HG03378 (cell line): ENCODE data around the gene RTEL1.

Experiments used
- ATAC-seq: cut with Tn5 transposase; IDR thresholded peaks from one replicate; pipeline ENCODE4 v1.9.1; 2021; ENCODE audit warnings: mild to moderate bottlenecking, moderate library complexity; ENCODE audit not compliant: unreplicated experiment

Gene RTEL1

DNA sequence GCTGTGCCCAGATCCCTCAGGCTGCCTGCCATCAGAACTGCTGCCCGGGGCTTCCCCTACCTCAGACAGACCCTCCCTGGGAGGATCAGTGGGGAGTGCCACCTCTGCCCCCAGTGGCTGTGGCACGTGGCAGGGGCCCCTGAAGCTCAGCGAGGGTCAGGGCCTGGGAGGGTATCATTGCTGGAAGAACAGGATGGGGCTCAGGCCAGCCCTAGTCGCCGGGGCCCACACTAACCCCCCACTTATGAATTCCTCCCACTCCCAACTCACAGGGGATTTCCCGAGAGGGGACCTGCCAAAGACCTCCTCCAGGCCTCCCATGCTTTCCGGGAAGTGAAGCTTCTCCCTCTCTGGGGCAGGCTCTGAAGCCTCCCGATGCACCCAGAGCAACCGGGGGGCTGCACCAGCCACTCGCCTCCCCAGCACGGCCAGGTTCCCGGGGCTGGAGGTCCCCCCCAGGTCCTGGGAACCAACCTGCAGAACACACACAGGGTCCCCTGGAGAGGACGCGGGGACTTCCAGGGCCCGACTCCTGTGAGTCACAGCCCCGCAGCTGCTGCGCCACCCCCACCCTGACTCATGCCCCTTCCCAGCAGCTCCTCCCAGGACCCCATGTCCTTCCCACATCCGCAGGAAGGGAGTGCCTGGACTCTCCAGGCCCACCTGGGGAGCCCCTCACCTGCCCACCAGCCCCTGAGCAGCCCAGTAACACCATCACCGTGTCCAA lies 40.8 kb downstream of the RTEL1 start:
- no peak for ATAC-seq

DNA sequence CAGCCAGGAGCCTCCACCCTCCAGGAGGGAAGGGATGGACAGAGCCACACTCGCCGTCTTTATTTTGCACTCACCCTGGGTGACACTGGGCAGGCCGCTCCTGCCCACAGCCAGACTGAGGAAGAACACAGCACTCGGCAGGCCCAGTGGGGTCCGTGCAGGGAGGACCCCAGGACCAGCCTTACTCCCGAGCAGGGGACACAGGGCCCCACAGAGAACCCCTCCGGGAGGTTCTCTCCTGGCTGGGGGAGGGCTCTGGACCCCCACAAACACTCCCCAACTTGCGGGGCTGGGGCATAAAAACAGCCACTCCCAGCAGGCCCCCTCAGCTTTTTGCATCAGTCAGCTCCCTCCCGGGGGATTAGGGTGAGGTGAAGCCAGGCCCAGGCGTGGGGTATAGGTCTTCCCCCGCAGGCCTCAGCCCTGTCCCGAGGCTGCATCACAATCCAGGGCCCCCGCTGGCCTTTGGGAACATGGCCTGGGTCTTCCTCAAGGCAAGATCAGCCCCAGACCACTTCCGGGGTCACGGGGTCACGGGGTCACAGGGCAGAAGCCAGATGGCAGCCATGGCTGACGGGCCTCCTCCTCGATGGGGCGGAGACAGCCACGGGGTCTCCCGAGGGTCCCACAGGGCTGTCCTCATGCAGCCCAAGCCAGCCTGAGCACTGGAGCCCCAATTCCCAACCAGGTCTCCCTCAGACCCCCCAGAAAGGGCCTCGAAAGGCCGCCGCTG lies 41.5 kb downstream of the RTEL1 start:
- ATAC-seq, result no peak

DNA sequence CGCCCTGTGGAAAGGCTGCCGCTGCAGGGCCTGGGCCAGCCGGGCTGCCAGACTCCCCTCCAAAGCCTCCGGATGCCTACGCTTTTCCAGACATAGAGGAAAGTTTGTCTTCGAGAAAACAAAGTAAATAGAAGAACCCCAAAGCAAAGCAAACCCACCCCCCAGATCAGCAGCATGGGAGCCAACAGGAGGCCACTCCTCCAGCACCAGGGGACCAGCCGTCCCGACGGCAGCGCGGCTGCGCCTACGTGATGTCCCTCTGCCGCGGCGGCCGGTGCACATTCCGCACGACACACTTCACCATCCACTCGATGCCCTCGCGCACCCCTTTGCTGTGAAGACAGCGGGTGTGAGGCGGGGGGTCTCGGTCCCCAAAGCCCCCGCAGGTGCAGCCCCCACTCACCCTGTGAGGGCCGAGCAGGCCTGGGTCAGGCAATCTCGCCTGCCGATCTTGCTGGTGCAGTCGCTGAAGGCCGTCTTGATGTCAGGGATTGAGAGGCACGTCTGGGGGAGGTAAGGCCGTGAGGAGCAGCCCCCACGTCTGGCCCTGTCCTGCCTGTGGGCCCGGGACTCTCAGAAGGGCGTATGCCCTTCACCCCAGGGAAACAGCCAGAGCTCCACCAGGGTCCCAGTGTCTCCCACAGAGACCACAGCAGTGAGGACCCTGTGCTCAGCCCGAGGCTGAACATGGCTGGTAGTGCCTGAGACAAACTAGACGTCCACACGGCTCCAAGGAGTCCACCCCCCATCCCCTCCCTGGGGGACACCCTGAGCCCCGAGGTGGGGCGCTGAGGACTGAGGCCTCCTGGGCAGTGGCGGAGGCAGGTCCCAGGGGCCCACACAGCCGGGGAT lies 42.3 kb downstream of the RTEL1 start:
- ATAC-seq, result no peak

DNA sequence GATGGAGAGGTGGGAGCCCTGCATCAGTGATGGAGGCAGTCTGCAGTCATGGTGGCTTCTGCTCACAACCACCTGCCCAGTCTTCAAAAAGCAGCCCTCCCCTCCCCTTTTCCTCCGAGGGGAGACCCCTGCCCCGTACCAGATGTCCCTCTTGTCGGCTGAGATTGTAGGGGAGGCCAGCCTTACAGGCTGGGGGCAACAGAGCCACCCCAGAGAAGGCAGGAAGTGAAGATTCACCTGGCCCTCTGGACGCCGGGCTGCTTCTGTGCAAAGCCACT lies 42.9 kb downstream of the RTEL1 start:
- ATAC-seq, result no peak

DNA sequence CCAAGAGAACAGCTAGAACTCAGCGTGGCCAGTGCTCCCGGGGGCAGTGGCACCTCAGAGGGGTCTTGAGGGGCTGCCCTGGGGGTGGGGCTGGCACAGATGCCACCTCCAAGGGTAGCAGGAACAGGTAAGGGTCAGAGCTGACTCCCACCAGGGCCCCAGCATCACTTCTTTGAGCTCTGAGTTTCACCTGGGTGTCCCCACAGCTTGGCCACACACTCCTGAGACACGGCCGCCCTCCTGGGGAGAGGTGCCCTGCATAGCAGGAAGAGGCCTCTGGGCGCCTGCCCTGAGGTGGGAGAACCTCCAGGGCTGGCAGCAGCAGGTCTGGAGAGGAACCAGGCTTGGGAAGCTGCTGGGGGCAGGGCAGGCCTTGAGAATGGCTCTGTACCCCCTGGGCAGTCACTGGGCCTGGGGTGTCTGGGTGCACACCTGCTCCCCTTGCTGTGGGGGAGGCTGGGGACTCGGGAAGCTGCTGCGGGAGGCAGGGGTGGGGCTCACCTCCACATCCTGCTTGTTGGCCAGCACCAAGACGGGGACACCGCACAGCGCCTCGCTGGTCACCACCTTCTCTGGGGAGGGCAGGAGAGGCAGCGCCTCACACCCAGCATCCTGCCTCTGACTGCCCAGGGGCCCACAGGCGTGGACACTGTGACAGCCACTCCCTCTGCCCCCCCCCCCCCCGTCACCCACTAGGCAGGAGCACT lies 43.4 kb downstream of the RTEL1 start:
- ATAC-seq, result no peak

DNA sequence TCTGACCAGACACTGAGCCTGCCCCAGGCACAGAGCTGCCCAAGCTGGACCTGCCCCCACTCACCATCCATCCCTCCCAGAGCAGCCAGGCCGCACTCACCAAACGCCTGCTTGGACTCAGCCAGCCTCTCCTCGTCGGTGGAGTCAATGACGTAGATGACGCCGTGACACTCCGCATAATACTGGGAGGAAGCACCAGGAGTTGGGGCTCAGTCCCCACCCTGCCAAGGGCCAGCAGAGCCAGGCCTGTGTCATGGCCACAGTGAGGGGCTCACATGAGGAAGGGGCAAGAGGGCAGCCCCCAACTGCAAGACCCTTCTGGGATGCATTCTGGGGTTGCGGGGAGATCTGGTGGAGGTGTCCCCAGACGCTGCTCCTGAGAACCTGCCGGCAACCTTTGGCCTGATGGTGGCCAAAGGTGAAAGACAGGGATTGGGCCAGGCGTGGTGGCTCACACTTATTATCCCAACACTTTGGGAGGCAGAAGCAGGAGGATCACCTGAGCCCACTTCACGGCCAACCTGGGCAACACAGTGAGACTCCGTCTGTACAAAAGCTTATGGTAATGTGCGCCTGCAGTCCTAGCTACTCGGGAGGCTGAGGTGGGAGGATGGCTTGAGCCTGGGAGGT lies 44.0 kb downstream of the RTEL1 start:
- no peak for ATAC-seq

DNA sequence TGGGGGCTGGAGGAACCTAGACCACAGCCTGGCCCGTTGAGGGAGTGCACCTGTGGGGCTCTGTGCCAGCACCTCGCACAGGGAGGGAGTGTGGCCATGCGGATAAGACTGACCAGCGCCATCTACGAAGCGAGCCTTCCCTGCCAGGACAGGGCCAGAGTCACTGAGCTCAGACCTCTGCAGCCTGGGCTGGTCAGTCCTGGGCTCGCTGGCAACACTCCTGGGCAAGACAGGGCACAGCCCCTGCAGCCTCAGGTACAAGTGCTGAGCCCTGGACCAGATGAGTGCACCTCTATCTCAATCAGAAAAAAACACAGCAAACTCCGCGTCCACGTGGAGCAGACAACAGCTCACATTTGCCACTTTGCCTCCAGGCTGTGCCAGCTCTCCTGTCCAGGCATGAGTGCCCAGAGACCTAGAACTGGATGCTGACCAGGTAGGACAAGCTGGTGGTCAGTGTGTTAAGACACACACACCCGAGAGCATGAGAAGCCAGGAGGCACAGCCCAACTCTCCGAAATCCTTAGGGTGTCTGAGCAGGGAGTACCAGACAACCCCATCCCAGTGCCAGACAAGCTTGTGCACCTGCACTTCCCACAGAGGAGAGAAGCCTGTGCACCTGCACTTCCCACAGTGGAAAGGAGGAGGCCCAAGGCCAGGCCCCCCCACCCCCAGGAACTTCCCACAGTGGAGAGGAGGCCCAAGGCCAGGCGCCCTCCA lies 44.8 kb downstream of the RTEL1 start:
- ATAC-seq, result no peak

DNA sequence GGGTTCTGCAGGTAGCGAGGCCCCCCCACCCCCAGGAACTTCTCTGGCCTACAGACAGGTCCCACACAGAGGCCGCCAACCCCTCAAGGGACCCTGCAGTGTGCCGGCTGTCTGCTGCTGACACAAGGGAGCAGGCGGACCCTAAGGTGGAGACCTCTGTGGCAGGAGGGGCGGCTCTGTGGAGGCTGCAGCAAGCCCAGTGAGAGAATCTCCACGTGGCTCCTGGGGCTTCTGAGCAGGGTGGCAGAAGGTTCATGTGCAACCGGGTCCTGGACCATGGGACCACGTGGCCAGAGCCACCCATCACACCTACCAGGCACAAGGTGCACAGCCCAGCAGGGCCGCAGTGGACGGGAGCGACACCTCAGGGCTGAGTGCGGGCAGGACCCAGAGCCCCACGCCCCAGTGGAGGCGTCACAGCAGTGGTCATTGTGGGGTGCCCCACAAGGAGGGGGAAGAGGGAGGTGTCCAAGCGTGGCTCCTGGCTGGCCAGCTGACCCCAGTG lies 45.4 kb downstream of the RTEL1 start:
- ATAC-seq, result no peak

DNA sequence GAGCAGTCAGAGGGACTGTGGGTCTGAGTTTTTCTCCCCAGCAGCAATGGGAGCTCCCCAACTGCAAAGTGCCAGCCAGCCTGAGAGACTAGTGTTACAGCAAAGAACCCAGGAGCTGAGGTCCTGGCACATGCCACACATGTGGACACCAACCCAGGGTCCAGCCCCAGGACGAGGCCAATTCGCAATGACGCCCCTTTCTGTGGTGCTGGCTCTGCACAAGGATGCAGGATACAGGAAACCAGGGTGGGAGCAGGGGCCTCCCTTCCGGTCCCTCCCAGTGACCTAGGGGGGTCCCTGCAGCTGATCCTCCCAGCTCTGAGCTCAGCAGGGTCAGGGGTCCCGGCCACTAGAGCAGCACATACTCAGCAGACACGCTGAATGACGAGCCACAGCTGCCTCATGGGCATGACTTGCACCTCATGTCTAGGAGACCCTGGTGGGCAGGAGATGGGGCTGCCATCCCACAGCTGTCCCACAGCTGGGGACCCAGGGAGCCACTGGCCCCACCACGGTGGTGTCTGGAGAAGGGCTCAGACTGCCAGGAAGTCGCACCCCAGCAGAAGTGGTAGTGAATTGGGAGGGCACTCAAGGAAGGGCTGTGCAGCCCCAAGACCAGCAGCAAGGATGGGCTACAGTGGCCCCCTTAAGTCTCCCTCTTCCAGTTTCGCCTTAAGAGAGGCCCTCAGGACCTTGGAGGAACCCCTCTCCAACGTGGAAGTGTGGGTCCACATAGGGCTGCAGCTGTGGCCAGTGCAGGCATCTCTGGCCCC lies 46.0 kb downstream of the RTEL1 start:
- ATAC-seq, result no peak

DNA sequence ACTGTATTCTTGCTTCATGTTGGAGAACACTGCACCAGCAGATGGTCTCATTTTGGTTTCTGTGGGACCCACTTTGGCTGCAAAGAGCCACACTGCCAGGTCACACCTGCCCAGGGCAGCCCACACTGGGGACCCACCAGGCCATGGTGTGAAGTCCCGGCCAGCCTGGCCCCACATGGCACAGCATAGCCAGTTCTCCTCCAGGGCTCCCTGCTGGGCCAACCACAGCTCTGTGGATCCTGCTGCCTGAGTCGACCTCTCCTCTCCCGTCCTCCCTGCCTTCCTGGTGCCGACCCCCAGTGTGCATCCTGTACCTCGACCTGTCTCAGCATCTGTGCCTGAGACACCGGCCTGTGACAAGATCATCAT lies 46.6 kb downstream of the RTEL1 start:
- no peak for ATAC-seq

DNA sequence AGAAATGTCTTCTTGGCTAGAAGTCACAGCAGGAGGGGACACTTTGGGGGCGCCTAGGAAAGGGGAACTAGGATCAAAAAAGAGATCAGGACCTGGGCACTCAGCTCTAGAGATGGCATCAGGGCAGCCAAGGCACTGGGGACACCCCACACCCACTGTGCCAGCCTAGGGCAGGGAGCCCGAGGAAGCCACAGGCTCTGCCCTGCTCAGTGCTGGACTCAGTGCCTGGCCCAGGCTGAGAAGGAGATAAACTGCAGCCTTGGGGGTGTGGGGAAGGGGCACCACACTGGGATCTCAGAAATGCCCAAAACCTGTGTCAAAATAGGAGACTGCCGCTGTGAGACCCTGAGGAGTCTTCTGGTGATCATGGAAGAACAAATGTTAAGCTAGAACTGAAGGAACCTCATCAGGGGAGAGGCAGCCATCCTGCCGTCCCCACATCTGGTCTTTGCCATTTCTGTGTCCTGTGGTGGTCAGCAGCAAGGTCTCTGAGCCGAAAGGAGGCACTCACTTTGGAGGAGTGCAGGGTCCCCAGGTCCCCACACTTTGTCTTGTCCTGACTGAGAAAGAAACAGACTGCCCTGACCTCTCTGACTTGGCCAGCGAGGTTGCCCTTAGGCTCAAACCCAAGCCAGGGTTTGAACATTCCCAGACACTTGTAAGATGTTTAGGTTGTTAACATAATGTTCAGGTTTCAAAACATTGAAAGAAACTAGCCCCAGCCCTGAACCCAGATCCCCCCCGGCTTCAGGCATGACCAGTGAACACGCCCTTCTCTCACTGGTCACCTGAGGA lies 47.3 kb downstream of the RTEL1 start:
- ATAC-seq, result no peak

DNA sequence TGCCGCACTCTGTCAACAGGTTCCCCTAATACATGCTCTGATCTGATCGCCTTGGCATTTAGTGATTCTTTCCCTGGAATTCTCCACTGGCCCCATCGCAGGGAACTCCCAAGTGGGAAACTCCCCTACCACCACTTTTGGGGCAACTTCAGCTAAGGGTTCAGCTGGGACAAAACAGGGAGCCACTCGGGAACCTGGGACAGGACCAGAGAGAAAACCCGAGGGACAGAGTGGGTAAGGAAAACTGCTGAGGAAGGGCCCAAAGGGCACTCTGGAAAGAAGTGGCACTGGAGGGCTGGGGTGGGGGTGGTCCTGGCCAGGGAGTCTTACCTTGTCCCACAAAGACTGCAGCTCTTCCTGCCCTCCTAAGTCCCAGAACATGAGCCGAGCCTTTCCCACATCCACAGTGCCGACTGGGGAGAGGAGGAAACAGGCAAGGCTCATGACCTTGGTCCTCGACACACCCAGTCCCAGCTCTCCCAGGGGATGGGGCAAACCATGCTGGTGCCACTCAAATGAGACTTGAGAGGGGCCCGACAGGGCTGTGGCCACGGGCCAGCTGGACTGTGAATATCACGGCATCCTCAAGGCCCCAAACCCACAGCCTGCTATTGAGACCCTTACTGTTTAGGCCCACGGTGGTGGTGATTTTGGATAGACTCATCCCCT lies 48.0 kb downstream of the RTEL1 start:
- ATAC-seq, result no peak

DNA sequence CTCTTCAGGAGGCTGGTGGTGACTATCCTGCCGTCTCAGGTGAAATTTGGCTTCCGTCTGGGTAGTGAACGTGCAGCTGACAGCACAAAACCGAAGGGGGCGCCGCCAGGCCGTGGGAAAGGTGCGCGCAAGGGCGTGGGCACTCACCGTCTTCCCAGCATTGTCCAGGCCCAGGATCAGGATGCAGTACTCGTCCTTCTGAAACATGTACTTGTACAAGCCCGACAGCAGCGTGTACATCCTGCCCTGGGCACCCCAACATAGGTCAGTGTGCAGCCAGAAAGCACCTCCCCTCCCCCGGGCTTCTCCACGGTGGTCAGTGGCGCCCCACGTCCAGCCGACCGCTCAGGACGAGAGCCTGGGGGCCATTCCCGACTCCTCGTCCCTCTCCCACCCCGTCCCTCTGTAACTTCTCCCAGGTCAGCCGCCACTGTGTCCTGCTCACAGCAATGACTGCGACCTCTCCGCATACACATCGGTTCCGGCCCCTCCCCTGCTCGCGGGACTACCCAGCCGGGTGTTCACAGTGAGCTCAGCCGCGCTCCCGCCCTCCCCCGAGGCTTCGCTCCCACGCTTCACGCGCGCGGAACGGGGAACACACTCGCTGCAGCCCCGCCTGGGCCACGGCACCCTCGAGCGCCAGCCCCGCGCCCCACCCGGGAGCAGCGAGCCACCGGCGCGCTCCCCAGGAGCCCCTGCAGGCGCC lies 48.9 kb downstream of the RTEL1 start:
- ATAC-seq, result no peak

DNA sequence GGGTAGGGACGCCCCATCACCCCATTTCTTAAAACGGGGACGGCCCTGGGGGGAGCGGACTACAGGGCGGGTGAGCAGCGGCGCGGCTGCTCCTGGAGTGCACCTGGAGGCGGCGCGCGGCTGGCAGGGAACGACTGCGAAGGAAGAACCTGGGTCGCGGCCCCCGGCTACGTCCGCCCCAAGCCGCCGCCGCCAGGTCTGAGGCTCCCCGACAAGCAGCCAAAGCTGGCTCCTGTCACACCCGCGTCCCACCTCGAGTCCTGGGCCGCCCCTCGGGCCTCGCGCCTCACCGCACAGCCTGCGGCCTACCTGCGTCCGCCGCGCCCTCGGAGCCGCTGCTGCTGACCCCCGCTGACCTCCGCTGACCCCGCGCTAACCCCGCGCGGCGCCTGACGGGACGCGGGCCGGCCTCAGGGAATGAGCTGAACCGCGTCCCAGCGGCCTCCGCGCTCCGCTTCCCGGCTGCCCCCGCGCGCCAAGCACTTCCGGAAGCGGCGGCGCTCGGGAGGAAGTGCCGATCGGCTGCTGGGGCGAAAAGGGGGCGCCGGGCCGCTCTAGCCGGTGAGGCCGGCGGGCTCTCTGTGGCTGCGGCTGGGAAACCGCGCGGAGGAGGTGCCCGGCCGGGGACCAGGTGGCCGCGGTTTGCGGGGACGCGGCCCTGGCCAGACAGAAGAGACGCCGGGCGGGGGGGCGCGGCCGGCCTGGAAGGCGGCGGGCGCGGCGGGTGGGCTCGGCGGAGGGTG lies 49.6 kb downstream of the RTEL1 start, which contains the start of the genes ARFRP1 and ZGPAT:
ARFRP1 (minus strand) TSS at position 419 of the 743 bp plus-strand sequence. CDS start 885 bp downstream, outside the sequence.
ZGPAT (plus strand) TSS at position 482 of the 743 bp plus-strand sequence. CDS start 542 bp downstream, outside the sequence.
- ATAC-seq, result no peak

DNA sequence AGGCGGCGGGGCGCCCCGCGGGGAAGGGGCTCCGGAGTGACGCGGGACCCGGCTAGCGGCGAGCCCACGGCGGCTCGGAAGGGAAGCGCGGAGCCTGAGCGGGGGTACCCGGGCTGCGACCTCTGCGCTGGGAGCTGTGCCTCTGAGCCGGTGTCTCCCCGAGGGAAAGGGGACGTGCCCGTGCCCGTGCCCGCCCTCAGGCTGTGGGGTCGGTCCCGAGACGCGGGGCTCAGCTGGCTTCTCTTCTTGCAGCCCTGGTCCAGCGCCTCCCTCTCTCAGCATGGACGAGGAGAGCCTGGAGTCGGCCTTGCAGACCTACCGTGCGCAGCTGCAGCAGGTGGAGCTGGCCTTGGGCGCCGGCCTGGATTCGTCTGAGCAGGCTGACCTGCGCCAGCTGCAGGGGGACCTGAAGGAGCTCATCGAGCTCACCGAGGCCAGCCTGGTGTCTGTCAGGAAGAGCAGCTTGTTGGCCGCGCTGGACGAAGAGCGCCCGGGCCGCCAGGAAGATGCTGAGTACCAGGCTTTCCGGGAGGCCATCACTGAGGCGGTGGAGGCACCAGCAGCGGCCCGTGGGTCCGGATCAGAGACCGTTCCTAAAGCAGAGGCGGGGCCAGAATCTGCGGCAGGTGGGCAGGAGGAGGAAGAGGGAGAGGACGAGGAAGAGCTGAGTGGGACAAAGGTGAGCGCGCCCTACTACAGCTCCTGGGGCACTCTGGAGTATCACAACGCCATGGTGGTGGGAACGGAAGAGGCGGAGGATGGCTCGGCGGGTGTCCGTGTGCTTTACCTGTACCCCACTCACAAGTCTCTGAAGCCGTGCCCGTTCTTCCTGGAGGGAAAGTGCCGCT lies 50.4 kb downstream of the RTEL1 start:
- no peak for ATAC-seq
